GM12878 (cell line): ENCODE results near the gene UBL4A.

Experiments
- CEBPB ChIP-seq, 2 experiments: fragments of 150-350 bp in 1 of 2; IDR thresholded peaks; 2 replicates each; pipeline ENCODE4 v1.6.1; 2012 to 2014; ENCODE audit warnings: low read depth in 2 of 2, low read length in 2 of 2, borderline replicate concordance in 1 of 2, inconsistent platforms in 1 of 2
- HDAC2 ChIP-seq: fragments of 200-600 bp; sonication (generic); IDR thresholded peaks from 2 replicates; pipeline ENCODE4 v1.6.1; 2017
- HDGF ChIP-seq: fragments of 450-650 bp; IDR thresholded peaks from 2 replicates; pipeline ENCODE4 v1.6.1; 2016; ENCODE audit warnings: antibody characterized with exemption
- POLR2A ChIP-seq: IDR thresholded peaks from 2 replicates; pipeline ENCODE4 v1.6.1; 2011; ENCODE audit warnings: low read depth, mild to moderate bottlenecking, low read length
- RCOR1 ChIP-seq: conservative IDR thresholded peaks from 2 replicates; pipeline ENCODE4 v1.6.1; 2012; ENCODE audit warnings: low read depth, low read length, improper control_type of control experiment
- RFX5 ChIP-seq: IDR thresholded peaks from 2 replicates; pipeline ENCODE4 v1.6.1; 2011; ENCODE audit warnings: low read depth, low read length, improper control_type of control experiment
- SRF ChIP-seq, 2 experiments: IDR thresholded peaks; 2 replicates each; pipeline ENCODE4 v1.6.1; 2011; ENCODE audit warnings: low read depth in 2 of 2, low read length in 2 of 2, mild to moderate bottlenecking in 1 of 2, moderate library complexity in 1 of 2
- TAF1 ChIP-seq: IDR thresholded peaks from 2 replicates; pipeline ENCODE4 v1.6.1; 2011; ENCODE audit warnings: mild to moderate bottlenecking, low read depth, low read length, borderline replicate concordance
- TARDBP ChIP-seq: IDR thresholded peaks from 2 replicates; pipeline ENCODE4 v1.6.1; 2016; ENCODE audit warnings: borderline replicate concordance
- TF ChIP-seq, protein P1 (sequence below): IDR thresholded peaks from 2 replicates; pipeline ENCODE4 v1.6.1; 2012; ENCODE audit warnings: low read length, inconsistent platforms
- TF ChIP-seq, protein P2 (sequence below), 3 experiments: IDR thresholded peaks in 2 of 3; conservative IDR thresholded peaks in 1 of 3; 2 replicates each; pipeline ENCODE4 v1.5.1; 2011; ENCODE audit warnings: low read depth in 3 of 3, low read length in 3 of 3, mild to moderate bottlenecking in 3 of 3, control low read depth in 2 of 3, moderate library complexity in 2 of 3, inconsistent platforms in 1 of 3, mixed read lengths in 1 of 3; ENCODE audit not compliant: control insufficient read depth in 2 of 3, insufficient read depth in 1 of 3; ENCODE audit errors: extremely low read depth in 1 of 3
- TF ChIP-seq, protein P3 (sequence below): IDR thresholded peaks from 2 replicates; pipeline ENCODE4 v1.6.1; 2012; ENCODE audit warnings: low read depth, low read length, improper control_type of control experiment
- TF ChIP-seq, protein P4 (sequence below): fragments of 450-650 bp; IDR thresholded peaks from 2 replicates; pipeline ENCODE4 v1.6.1; 2016; ENCODE audit warnings: mild to moderate bottlenecking, moderate library complexity, borderline replicate concordance

DNA sequence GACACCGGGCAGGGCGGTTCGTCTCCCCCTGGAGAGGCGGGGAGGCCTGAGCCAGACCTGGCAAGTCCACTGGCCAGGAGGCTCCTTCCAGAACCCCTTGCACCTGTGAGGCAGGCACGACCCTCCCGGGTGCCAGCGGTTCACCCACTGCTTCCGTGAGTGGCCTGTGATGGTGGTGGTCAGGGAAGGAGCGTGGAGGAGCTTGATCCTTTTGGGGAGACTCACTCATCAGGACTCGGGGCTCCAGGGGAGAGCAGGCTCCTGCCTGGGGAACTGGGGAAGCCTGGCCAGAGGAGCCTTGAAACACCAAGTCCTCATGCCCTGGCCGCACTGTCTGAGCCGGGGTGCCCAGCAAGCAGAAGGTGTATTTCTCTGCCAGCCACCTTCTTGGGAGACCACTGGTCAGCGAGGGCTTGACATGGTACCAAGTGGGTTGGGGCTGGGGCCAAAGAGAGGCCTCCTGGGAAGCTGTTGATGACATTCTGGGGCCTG, 41.6 kb downstream of the UBL4A start:
- TF ChIP-seq, protein P1, sequence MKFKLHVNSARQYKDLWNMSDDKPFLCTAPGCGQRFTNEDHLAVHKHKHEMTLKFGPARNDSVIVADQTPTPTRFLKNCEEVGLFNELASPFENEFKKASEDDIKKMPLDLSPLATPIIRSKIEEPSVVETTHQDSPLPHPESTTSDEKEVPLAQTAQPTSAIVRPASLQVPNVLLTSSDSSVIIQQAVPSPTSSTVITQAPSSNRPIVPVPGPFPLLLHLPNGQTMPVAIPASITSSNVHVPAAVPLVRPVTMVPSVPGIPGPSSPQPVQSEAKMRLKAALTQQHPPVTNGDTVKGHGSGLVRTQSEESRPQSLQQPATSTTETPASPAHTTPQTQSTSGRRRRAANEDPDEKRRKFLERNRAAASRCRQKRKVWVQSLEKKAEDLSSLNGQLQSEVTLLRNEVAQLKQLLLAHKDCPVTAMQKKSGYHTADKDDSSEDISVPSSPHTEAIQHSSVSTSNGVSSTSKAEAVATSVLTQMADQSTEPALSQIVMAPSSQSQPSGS: no peak
- TF ChIP-seq, protein P2, sequence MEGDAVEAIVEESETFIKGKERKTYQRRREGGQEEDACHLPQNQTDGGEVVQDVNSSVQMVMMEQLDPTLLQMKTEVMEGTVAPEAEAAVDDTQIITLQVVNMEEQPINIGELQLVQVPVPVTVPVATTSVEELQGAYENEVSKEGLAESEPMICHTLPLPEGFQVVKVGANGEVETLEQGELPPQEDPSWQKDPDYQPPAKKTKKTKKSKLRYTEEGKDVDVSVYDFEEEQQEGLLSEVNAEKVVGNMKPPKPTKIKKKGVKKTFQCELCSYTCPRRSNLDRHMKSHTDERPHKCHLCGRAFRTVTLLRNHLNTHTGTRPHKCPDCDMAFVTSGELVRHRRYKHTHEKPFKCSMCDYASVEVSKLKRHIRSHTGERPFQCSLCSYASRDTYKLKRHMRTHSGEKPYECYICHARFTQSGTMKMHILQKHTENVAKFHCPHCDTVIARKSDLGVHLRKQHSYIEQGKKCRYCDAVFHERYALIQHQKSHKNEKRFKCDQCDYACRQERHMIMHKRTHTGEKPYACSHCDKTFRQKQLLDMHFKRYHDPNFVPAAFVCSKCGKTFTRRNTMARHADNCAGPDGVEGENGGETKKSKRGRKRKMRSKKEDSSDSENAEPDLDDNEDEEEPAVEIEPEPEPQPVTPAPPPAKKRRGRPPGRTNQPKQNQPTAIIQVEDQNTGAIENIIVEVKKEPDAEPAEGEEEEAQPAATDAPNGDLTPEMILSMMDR (IDR thresholded peaks at IDR 0.05 in 2 of 3, conservative IDR thresholded peaks at IDR 0.05 in 1 of 3; ENCODE audit: control insufficient read depth in 2 of 3, extremely low read depth in 1 of 3, insufficient read depth in 1 of 3, low read depth in 3 of 3, low read length in 3 of 3): no peak
- TF ChIP-seq SRF (IDR thresholded peaks at IDR 0.05; ENCODE audit: low read depth in 2 of 2, low read length in 2 of 2) (no peak), POLR2A (no peak), TAF1 (no peak), RCOR1 (no peak), HDAC2 (no peak), CEBPB (IDR thresholded peaks at IDR 0.05; ENCODE audit: borderline replicate concordance in 1 of 2, low read depth in 2 of 2, low read length in 2 of 2) (no peak), RFX5 (no peak), HDGF (no peak), TARDBP (no peak)
- TF ChIP-seq, protein P3, sequence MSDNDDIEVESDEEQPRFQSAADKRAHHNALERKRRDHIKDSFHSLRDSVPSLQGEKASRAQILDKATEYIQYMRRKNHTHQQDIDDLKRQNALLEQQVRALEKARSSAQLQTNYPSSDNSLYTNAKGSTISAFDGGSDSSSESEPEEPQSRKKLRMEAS: no peak
- TF ChIP-seq, protein P4, sequence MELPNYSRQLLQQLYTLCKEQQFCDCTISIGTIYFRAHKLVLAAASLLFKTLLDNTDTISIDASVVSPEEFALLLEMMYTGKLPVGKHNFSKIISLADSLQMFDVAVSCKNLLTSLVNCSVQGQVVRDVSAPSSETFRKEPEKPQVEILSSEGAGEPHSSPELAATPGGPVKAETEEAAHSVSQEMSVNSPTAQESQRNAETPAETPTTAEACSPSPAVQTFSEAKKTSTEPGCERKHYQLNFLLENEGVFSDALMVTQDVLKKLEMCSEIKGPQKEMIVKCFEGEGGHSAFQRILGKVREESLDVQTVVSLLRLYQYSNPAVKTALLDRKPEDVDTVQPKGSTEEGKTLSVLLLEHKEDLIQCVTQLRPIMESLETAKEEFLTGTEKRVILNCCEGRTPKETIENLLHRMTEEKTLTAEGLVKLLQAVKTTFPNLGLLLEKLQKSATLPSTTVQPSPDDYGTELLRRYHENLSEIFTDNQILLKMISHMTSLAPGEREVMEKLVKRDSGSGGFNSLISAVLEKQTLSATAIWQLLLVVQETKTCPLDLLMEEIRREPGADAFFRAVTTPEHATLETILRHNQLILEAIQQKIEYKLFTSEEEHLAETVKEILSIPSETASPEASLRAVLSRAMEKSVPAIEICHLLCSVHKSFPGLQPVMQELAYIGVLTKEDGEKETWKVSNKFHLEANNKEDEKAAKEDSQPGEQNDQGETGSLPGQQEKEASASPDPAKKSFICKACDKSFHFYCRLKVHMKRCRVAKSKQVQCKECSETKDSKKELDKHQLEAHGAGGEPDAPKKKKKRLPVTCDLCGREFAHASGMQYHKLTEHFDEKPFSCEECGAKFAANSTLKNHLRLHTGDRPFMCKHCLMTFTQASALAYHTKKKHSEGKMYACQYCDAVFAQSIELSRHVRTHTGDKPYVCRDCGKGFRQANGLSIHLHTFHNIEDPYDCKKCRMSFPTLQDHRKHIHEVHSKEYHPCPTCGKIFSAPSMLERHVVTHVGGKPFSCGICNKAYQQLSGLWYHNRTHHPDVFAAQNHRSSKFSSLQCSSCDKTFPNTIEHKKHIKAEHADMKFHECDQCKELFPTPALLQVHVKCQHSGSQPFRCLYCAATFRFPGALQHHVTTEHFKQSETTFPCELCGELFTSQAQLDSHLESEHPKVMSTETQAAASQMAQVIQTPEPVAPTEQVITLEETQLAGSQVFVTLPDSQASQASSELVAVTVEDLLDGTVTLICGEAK: no peak
